GM18517 (cell line): ENCODE data around the gene OR2V2.
"Not testable (repeated sequence)": the region's sequence is repeated elsewhere in the genome, so short reads cannot be mapped to it uniquely, and the experiment has no call there.

Experiments used
- ATAC-seq: cut with Tn5 transposase; IDR thresholded peaks from one replicate; pipeline ENCODE4 v1.9.1; 2021; ENCODE audit warnings: mild to moderate bottlenecking, moderate library complexity; ENCODE audit not compliant: unreplicated experiment

OR2V2 gene

DNA sequence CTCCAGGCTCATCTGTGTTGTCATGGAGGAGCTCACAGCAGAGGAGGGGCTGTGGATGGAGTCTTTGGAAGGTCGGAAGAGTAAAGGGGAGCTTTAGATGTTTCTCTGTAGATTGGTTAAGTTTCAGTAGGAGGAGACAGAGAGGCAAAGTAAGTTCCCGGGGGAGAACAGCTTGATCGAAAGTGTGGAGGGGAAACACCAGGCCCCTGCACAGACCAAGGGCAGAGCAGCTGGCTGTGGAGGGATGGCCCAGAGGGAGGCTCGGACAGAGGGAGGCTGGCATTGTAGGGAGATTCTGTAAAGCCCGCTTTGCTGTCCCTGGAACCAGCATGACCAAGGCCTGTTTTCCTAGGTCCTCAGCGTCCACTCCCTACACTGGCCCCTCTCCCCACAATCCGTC is 5.3 kb upstream of the OR2V2 start:
- no peak for ATAC-seq

DNA sequence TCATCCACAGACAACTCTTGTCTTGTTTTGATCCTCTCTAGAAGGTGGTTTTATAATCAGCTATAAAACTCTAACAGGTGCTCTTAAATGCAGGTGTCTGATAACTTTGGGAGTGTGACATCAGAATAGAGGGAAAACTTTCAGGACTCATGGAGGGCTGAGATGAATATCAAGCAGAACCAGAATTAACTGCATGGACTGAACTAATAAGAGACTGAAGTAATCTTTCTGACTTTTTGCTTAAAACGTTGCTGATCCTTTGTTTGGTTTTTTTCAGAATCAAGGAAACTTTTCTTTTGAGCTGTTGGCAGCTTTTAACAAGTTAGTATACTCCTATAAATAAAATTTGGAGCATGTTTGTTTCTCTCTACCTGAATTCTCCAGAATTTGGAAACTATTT is 2.3 kb upstream of the OR2V2 start:
- no peak for ATAC-seq

DNA sequence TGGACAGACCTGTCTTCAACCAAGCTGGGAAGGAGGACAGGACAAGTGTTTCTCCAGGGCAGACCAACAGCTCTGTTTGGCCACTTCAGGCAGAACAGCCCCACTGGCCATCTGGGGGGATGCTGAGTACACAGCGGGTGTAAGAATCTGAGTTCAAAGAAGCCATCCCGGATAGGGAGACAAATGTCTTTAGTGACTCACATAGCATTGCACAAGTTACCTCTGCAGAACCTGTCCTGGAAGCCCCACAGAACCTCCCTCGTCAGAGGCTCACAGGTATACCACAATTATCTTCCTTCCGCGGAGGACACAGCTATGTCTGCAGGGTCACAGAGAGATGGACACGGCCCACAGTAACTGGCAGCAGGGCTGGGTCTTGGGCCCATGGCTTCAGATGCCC is 2.0 kb downstream of the OR2V2 start:
- no peak for ATAC-seq

GRCh38 chr5:181149806-181150733 is 2.7 kb downstream of the OR2V2 start:
- ATAC-seq: no peak

DNA sequence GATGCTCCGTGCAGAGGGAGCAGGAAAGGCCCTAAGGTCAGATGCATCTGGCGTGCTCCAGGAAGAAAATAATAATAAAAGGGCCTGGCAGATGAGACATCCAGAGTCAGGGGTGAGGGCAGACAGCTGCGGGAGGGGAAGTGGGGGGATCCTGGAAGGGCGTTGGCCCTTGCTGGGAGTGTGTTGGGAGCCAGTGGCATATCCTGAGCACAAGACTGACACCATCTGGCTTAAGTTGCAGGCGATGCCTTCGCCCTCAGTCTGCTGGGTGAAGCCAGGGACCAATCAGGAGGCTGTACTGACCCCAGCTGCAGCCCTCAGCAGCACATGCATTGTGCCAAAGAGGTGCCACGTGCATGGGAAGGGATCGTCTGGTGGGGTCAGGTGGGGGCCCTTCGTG is 3.8 kb downstream of the OR2V2 start:
- no peak for ATAC-seq

GRCh38 chr5:181152406-181152805 is 5.0 kb downstream of the OR2V2 start:
- no peak for ATAC-seq

- no peak for ATAC-seq
These were observed 6.4 kb downstream of the OR2V2 start for GRCh38 chr5:181153814-181154213.

DNA sequence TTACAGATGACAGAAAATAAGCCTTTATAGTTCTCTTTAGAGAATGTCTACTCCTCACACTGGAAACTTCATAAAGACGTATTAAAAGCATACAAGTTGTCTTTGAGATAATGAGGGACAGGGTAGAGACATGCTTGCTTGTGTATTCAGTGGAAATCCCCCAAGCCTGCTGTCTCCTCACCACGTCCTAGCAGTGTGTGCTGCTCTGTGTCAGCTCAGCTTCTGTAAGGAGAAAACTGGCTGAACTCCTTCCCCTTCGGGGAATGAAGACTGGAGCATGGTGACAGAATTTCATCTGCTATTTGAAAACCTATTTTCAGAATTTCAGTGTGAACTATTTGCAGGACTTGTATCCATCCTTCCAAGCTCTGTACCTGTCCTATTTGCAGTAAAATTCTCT is 9.4 kb downstream of the OR2V2 start:
- ATAC-seq: no peak

GRCh38 chr5:181158869-181159268 is 11.5 kb downstream of the OR2V2 start:
- ATAC-seq: no peak

GRCh38 chr5:181159286-181160151 is 12.1 kb downstream of the OR2V2 start:
- ATAC-seq: peak; percentile 65

DNA sequence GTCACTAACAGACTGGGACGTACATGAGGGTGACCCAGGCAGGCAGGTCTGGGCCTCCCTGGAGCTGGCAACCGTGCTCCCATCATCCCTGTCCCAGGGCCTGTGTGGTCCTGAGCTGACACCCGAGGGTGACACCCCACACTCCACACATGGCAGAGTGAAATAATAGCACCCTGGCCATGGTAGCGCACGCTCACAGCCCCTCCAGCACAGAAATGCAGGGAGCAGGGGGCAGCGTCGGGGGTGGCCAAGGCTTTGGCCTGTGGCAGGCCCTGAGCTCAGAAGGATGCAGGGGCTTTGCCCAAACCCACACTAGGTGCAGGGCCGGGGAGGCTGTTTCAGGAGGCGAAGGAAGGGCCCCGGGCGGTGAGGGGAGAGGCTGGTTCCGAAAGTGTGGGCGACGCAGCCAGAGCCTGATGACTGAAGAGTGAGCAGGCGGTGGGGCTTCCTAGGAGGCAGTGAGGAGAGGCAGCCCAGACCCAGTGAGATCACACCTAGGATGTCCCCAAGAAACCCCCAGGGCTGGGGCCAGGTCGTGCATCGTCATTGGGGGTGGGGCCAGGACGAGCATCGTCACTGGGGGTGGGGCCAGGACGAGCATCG is 12.9 kb downstream of the OR2V2 start:
- no peak for ATAC-seq

DNA sequence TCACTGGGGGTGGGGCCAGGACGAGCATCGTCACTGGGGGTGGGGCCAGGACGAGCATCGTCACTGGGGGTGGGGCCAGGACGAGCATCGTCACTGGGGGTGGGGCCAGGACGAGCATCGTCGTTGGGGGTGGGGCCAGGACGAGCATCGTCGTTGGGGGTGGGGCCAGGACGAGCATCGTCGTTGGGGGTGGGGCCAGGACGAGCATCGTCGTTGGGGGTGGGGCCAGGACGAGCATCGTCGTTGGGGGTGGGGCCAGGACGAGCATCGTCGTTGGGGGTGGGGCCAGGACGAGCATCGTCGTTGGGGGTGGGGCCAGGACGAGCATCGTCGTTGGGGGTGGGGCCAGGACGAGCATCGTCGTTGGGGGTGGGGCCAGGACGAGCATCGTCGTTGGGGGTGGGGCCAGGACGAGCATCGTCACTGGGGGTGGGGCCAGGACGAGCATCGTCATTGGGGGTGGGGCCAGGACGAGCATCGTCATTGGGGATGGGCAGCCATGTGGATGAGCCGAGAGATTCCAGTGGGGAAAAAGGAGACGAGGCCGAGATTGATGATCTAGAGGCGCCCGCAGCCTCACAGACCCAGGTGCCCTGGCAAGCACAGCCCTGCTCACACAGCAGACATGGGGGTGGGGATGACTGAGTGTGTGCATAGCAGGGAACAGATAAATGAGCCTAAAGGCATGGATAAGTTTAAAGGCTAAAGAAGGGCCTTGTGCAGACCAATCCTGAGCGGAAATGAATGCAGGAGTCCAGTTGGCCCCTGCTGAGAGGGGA is 13.6 kb downstream of the OR2V2 start:
- not testable (repeated sequence) for ATAC-seq

GRCh38 chr5:181161534-181162175 is 14.3 kb downstream of the OR2V2 start:
- no peak for ATAC-seq

DNA sequence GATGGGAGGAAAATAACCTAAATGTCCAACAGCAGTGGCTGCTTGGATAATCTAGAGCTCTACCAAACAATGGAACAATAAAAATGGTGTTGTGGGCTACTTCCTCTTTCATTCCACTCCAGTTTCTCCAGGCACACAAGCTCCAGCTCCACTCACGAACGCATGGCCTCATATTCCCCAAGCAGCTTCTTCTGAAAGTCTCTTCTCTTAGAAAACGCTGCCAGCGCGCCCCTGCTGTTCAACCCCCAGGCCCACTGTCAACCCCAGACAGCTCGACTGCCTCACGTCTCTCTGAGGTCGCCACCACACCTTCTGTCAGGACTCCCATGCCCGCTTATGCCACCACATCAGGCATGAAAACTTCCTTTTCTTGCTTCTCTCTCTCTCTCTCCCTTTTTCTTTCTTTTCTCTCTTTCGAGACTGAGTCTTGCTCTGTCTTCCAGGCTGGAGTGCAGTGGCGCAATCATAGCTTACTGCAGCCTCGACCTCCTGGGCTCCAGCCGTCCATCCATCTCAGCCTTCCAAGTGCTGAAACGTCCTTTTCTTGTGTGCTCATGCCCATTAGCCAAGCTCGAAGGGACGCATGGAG is 16.2 kb downstream of the OR2V2 start:
- ATAC-seq: no peak

GRCh38 chr5:181164076-181164952 is 16.9 kb downstream of the OR2V2 start:
- no peak for ATAC-seq

GRCh38 chr5:181166812-181167733 is 19.7 kb downstream of the OR2V2 start:
- no peak for ATAC-seq

GRCh38 chr5:181167814-181168488 is 20.6 kb downstream of the OR2V2 start:
- ATAC-seq: no peak
